ENCODE data around the gene PRRC2B. TPM values are rescaled to one million over a fixed set of nuclear protein-coding genes. Genes with fewer than 3 reads are reported as not detected.
A peak's percentile ranks its signal among the peaks of the same experiment; 100 is the strongest.

Gene PRRC2B
- total RNA-seq, 2 donors from 2014 or later: 136 to 157 TPM

- Mint-ChIP-seq H3K4me3 (no peak overlapping the region), H3K27ac (no peak overlapping the region), H3K36me3 (ENCODE audit: low read depth) (peaks cover 60% of the 10 kb centered on the region), H3K4me1 (no peaks in the 10 kb centered on the region), H3K9me3 (no peaks in the 10 kb centered on the region), H3K27me3 (no peaks in the 10 kb centered on the region)
- no peak for ATAC-seq (replicated peaks)
Measured at GRCh38 chr9:131518553-131518952, 124.7 kb downstream of the PRRC2B start.

GRCh38 chr9:131520503-131520902 lies 126.6 kb downstream of the PRRC2B start:
- Mint-ChIP-seq H3K36me3 (ENCODE audit: low read depth) (peaks cover 74% of the 10 kb centered on the region), H3K27ac (no peak overlapping the region), H3K4me3 (no peak overlapping the region), H3K9me3 (no peaks in the 10 kb centered on the region), H3K4me1 (peaks cover 4% of the 10 kb centered on the region), H3K27me3 (no peaks in the 10 kb centered on the region)
- ATAC-seq (replicated peaks): no peak

- peaks cover 4% of the 10 kb centered on the region for H3K4me1 Mint-ChIP-seq
- H3K27me3 Mint-ChIP-seq: no peaks in the 10 kb centered on the region
- H3K27ac Mint-ChIP-seq: no peak overlapping the region
- H3K9me3 Mint-ChIP-seq: no peaks in the 10 kb centered on the region
- no peak for ATAC-seq (replicated peaks)
- no peak overlapping the region for H3K4me3 Mint-ChIP-seq
- peaks cover 81% of the 10 kb centered on the region for H3K36me3 Mint-ChIP-seq (ENCODE audit: low read depth)
Measured at GRCh38 chr9:131521203-131521602, 127.3 kb downstream of the PRRC2B start.

GRCh38 chr9:131521822-131522221 lies 127.9 kb downstream of the PRRC2B start:
- peak overlapping the region; percentile 31 for H3K27ac Mint-ChIP-seq
- no peaks in the 10 kb centered on the region for H3K9me3 Mint-ChIP-seq
- no peak for ATAC-seq (replicated peaks)
- H3K4me1 Mint-ChIP-seq: peaks cover 4% of the 10 kb centered on the region
- H3K36me3 Mint-ChIP-seq (ENCODE audit: low read depth): peaks cover 87% of the 10 kb centered on the region
- no peaks in the 10 kb centered on the region for H3K27me3 Mint-ChIP-seq
- no peak overlapping the region for H3K4me3 Mint-ChIP-seq

- H3K27me3 Mint-ChIP-seq: no peaks in the 10 kb centered on the region
- H3K9me3 Mint-ChIP-seq: no peaks in the 10 kb centered on the region
- H3K36me3 Mint-ChIP-seq (ENCODE audit: low read depth): peaks cover 93% of the 10 kb centered on the region
- no peak for ATAC-seq (replicated peaks)
- H3K4me1 Mint-ChIP-seq: peaks cover 4% of the 10 kb centered on the region
- no peak overlapping the region for H3K4me3 Mint-ChIP-seq
- H3K27ac Mint-ChIP-seq: peak overlapping the region; percentile 31
Measured at GRCh38 chr9:131522257-131523085, 128.6 kb downstream of the PRRC2B start.

- Mint-ChIP-seq H3K4me1 (peaks cover 4% of the 10 kb centered on the region), H3K27me3 (no peaks in the 10 kb centered on the region), H3K36me3 (ENCODE audit: low read depth) (peaks cover 92% of the 10 kb centered on the region), H3K9me3 (no peaks in the 10 kb centered on the region), H3K27ac (no peak overlapping the region), H3K4me3 (no peak overlapping the region)
- no peak for ATAC-seq (replicated peaks)
Measured at GRCh38 chr9:131523086-131523388, 129.2 kb downstream of the PRRC2B start.

- ATAC-seq (replicated peaks): peak; percentile 11
- H3K4me1 Mint-ChIP-seq: peaks cover 4% of the 10 kb centered on the region
- no peaks in the 10 kb centered on the region for H3K27me3 Mint-ChIP-seq
- H3K36me3 Mint-ChIP-seq (ENCODE audit: low read depth): peaks cover 92% of the 10 kb centered on the region
- no peaks in the 10 kb centered on the region for H3K9me3 Mint-ChIP-seq
- no peak overlapping the region for H3K4me3 Mint-ChIP-seq
- no peak overlapping the region for H3K27ac Mint-ChIP-seq
Measured at GRCh38 chr9:131523451-131524435, 129.9 kb downstream of the PRRC2B start.

GRCh38 chr9:131524665-131525315 lies 130.9 kb downstream of the PRRC2B start:
- Mint-ChIP-seq H3K36me3 (ENCODE audit: low read depth) (peaks cover 88% of the 10 kb centered on the region), H3K27me3 (no peaks in the 10 kb centered on the region), H3K4me1 (peaks cover 4% of the 10 kb centered on the region)

GRCh38 chr9:131525643-131526565 lies 132.0 kb downstream of the PRRC2B start:
- Mint-ChIP-seq H3K4me1 (peaks cover 4% of the 10 kb centered on the region), H3K27me3 (no peaks in the 10 kb centered on the region), H3K36me3 (ENCODE audit: low read depth) (peaks cover 78% of the 10 kb centered on the region), H3K9me3 (no peaks in the 10 kb centered on the region), H3K27ac (no peak overlapping the region), H3K4me3 (no peak overlapping the region)
- ATAC-seq (replicated peaks): no peak

More at GRCh38 chr9:131524665-131525315, 130.9 kb downstream of the PRRC2B start:
- Mint-ChIP-seq H3K4me3 (no peak overlapping the region), H3K27ac (no peak overlapping the region), H3K9me3 (no peaks in the 10 kb centered on the region)
- ATAC-seq (replicated peaks): no peak

- peaks cover 56% of the 10 kb centered on the region for H3K36me3 Mint-ChIP-seq (ENCODE audit: low read depth)
- H3K4me3 Mint-ChIP-seq: peak overlapping the region; percentile 13
- no peak for ATAC-seq (replicated peaks)
- H3K27me3 Mint-ChIP-seq: no peaks in the 10 kb centered on the region
- peaks cover 4% of the 10 kb centered on the region for H3K4me1 Mint-ChIP-seq
- no peaks in the 10 kb centered on the region for H3K9me3 Mint-ChIP-seq
- H3K27ac Mint-ChIP-seq: peak overlapping the region; percentile 52
Measured at GRCh38 chr9:131528186-131528585, 134.3 kb downstream of the PRRC2B start.

GRCh38 chr9:131528886-131529505 lies 135.1 kb downstream of the PRRC2B start:
- Mint-ChIP-seq H3K27ac (no peak overlapping the region), H3K4me1 (peaks cover 4% of the 10 kb centered on the region), H3K27me3 (no peaks in the 10 kb centered on the region), H3K4me3 (peak overlapping the region; percentile 68), H3K36me3 (ENCODE audit: low read depth) (peaks cover 53% of the 10 kb centered on the region), H3K9me3 (no peaks in the 10 kb centered on the region)
- ATAC-seq (replicated peaks): no peak

GRCh38 chr9:131529597-131530545 lies 136.0 kb downstream of the PRRC2B start:
- no peak for ATAC-seq (replicated peaks)
- Mint-ChIP-seq H3K27ac (peak overlapping the region; percentile 36), H3K9me3 (no peaks in the 10 kb centered on the region), H3K36me3 (ENCODE audit: low read depth) (peaks cover 45% of the 10 kb centered on the region), H3K27me3 (no peaks in the 10 kb centered on the region), H3K4me1 (peaks cover 6% of the 10 kb centered on the region), H3K4me3 (peak overlapping the region; percentile 68)
